ENCODE results near the gene PDIA5.

DNA sequence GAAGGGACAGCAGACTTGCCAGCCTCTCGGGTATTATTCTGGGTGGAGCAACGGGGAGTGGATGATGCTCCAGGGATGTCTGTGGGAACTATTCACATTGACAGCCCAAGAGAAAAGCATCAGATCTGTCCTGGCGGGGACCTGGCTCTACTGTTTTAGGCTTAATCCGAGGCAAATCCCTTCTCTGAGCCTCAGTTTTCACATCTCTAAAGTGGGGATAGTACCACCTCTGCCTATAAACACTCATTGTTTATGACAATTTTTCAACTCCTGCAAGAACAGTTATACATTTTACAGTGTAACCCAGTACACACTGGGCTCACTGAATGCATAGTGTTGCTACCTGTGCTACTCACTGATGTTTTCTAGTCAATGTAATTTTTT is 9.3 kb downstream of the PDIA5 start:
- TF ChIP-seq, protein P1, sequence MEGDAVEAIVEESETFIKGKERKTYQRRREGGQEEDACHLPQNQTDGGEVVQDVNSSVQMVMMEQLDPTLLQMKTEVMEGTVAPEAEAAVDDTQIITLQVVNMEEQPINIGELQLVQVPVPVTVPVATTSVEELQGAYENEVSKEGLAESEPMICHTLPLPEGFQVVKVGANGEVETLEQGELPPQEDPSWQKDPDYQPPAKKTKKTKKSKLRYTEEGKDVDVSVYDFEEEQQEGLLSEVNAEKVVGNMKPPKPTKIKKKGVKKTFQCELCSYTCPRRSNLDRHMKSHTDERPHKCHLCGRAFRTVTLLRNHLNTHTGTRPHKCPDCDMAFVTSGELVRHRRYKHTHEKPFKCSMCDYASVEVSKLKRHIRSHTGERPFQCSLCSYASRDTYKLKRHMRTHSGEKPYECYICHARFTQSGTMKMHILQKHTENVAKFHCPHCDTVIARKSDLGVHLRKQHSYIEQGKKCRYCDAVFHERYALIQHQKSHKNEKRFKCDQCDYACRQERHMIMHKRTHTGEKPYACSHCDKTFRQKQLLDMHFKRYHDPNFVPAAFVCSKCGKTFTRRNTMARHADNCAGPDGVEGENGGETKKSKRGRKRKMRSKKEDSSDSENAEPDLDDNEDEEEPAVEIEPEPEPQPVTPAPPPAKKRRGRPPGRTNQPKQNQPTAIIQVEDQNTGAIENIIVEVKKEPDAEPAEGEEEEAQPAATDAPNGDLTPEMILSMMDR (conservative IDR thresholded peaks at IDR 0.05; ENCODE audit: low read depth, low read length), result no peak
- TF ChIP-seq CEBPB (IDR thresholded peaks at IDR 0.05; ENCODE audit: low read depth, low read length) (no peak), RCOR1 (IDR thresholded peaks at IDR 0.05; ENCODE audit: insufficient replicate concordance, low read length) (no peak)
